WERI-Rb-1 (cell line): Measurements from ENCODE around the gene CCDC6.

Experiments used
- DNase-seq: peaks from one replicate; pipeline ENCODE4 v3.0.0-alpha.2; 2020
- H3K27ac ChIP-seq: fragments of 250-450 bp; sonication (Bioruptor Pico); 2 replicates; pipeline ENCODE4 v1.5.1; 2020; ENCODE audit warnings: mild to moderate bottlenecking, moderate library complexity
- H3K27me3 ChIP-seq: fragments of 250-450 bp; sonication (Bioruptor Pico); 2 replicates; pipeline ENCODE4 v1.5.1; 2021; ENCODE audit warnings: mild to moderate bottlenecking, low read depth, moderate library complexity; ENCODE audit not compliant: insufficient read depth, severe bottlenecking
- H3K36me3 ChIP-seq: fragments of 250-450 bp; sonication (Bioruptor Pico); 2 replicates; pipeline ENCODE4 v1.5.1; 2020; ENCODE audit warnings: mild to moderate bottlenecking, moderate library complexity
- H3K4me3 ChIP-seq: 2 replicates; pipeline ENCODE4 v1.5.1; 2011; ENCODE audit warnings: low read depth, mild to moderate bottlenecking, control low read depth, low read length
- H3K9me3 ChIP-seq: fragments of 250-450 bp; sonication (Bioruptor Pico); 2 replicates; pipeline ENCODE4 v1.5.1; 2021; ENCODE audit warnings: mild to moderate bottlenecking, moderate library complexity; ENCODE audit not compliant: severe bottlenecking
- TF ChIP-seq, protein P1 (sequence below): IDR thresholded peaks from 2 replicates; pipeline ENCODE4 v1.5.1; 2011; ENCODE audit warnings: low read depth, mild to moderate bottlenecking, control low read depth, inconsistent platforms, low read length

The CCDC6 gene

DNA sequence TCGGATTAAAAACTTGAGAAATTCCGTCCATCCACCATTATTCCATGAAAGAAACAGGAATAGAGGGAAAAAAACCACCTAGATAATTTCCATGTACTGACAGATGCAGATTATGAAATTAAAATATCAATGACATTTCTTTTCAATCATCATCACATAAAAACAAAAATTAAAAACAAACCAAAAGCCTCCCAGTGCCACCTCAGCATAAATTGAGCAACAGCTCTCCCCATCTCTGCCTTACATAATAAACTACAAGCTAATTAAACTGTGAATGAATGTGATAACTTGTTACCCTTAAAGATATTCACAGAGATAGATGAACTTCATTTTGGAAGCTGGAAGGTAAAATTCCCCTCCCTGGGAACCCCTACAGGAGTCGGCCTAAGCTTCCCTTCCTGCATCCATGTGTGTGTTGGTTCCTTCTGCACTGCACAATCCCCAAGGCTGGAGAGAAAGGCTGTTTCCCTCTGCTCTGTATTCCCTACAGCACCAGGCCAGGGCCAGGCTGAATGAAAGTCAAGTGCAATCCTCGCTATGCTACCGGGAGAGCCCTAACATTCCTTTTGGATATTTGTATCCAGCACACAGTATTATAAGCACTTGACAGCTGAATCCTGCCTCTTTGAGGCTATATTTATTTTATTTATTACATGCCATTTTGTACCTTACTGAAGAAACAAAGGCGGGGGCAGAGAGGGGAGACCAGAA lies 8.1 kb downstream of the CCDC6 start:
- DNase-seq: no peak
- Histone ChIP-seq H3K36me3 (no peaks in the 10 kb centered on the region; the same call in 1 of the 2 replicates), H3K4me3 (no peak overlapping the region), H3K9me3 (no peaks in the 10 kb centered on the region), H3K27me3 (no peaks in the 10 kb centered on the region), H3K27ac (peak overlapping the region; percentile 63)
- TF ChIP-seq, protein P1, sequence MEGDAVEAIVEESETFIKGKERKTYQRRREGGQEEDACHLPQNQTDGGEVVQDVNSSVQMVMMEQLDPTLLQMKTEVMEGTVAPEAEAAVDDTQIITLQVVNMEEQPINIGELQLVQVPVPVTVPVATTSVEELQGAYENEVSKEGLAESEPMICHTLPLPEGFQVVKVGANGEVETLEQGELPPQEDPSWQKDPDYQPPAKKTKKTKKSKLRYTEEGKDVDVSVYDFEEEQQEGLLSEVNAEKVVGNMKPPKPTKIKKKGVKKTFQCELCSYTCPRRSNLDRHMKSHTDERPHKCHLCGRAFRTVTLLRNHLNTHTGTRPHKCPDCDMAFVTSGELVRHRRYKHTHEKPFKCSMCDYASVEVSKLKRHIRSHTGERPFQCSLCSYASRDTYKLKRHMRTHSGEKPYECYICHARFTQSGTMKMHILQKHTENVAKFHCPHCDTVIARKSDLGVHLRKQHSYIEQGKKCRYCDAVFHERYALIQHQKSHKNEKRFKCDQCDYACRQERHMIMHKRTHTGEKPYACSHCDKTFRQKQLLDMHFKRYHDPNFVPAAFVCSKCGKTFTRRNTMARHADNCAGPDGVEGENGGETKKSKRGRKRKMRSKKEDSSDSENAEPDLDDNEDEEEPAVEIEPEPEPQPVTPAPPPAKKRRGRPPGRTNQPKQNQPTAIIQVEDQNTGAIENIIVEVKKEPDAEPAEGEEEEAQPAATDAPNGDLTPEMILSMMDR: no peak

DNA sequence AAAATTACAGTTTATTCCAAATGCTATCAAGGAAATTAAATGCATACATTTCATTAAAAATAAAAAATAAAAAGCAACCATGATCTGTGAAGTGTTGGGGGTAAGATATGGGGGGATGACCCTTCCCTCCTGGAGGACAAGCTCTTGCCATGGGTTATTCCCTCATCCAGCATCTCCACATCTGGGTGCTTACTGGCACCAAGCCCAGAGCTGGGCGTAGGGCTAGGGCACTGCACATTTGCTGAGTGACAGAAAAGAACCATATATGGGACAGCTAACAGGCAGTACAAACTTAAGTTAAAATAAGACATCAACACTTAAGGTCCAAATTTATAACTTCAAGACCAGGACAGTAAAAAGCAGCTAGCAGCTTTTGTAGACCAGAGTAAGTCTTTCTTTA lies 10.2 kb downstream of the CCDC6 start:
- no peaks in the 10 kb centered on the region for H3K9me3 ChIP-seq
- H3K36me3 ChIP-seq: no peaks in the 10 kb centered on the region; the same call in 1 of the 2 replicates
- H3K27me3 ChIP-seq: no peaks in the 10 kb centered on the region
- TF ChIP-seq, protein P1: no peak
- no peak overlapping the region for H3K27ac ChIP-seq
- no peak for DNase-seq
- no peak overlapping the region for H3K4me3 ChIP-seq

DNA sequence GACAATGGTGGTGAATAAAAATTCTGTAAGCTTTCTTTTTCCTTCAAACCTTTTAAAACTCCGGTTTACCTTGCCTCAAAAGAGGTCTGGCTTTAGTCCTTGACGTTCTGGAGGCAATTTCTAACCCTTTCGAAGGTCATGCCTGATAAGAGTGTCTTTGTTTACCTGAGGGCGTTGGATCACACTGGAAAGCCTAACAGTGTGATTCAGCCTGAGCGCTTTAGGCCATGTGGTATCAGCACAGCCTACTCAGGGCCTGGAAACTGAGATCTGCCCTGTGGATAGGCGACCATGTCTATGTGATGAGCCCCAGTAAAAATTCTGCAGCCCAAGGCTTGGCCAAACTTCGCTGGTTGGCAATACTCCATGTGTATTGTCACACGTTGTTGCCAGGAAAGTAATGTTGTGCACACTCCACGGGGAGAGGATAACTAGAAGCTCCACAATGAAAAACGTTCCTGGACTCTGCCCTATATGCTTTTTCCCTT lies 10.7 kb downstream of the CCDC6 start:
- peaks cover 4% of the 10 kb centered on the region for H3K36me3 ChIP-seq
- DNase-seq: no peak
- no peak overlapping the region for H3K27ac ChIP-seq
- no peaks in the 10 kb centered on the region for H3K27me3 ChIP-seq
- no peaks in the 10 kb centered on the region for H3K9me3 ChIP-seq
- no peak overlapping the region for H3K4me3 ChIP-seq
- TF ChIP-seq, protein P1: no peak

DNA sequence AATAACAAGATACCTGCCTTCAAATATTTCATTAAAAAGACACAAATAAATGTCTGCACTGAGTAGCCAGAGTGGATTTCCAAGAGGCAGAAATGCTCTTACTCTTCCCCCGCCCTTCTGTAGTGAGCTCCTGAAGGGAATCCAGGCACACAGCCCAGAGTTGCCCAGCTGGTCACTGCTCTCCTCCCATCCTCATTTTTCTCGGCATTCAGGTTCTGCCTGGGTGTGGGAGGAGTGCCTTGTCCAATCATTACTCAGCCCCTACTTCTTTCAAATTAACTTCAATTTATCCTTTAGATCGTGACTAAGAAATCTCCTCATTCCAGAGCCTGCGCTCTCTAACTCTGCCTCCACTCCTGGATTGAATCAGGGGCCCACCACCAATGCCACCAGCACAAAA lies 12.2 kb downstream of the CCDC6 start:
- no peak overlapping the region for H3K4me3 ChIP-seq
- no peaks in the 10 kb centered on the region for H3K27me3 ChIP-seq
- no peaks in the 10 kb centered on the region for H3K9me3 ChIP-seq
- no peak for DNase-seq
- TF ChIP-seq, protein P1: no peak
- H3K36me3 ChIP-seq: peaks cover 13% of the 10 kb centered on the region; the same call in 1 of the 2 replicates
- no peak overlapping the region for H3K27ac ChIP-seq

DNA sequence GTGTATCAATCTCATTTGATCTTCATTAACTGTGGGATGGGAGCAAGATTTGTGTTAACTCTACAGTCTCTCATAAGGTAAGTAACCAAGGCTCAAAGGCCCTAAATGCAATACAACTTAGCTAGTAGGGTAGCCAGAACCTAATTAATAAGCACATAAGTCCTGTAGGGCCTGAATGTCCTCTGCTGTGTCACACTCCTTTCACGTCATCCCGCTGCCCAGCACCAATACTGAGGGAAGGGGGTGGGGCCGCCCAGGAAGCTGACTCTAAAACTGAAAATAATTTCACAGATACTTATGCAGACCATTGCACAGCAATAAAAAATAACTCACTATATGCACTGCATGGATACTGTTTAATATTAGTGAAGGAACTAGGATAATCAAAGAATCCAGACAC lies 13.7 kb downstream of the CCDC6 start:
- H3K27ac ChIP-seq: no peak overlapping the region; the same call in 1 of the 2 replicates
- no peak for DNase-seq
- no peaks in the 10 kb centered on the region for H3K9me3 ChIP-seq
- no peaks in the 10 kb centered on the region for H3K27me3 ChIP-seq
- TF ChIP-seq, protein P1: no peak
- H3K4me3 ChIP-seq: no peak overlapping the region
- H3K36me3 ChIP-seq: peaks cover 14% of the 10 kb centered on the region; the same call in 1 of the 2 replicates
